ENCODE data around the gene NFIA. TPM values are rescaled to one million over a fixed set of nuclear protein-coding genes. Genes with fewer than 3 reads are reported as not detected.

NFIA gene
- total and polyA plus RNA-seq, 2 donors (not counting 1 experiment from before 2014, with no cell fraction given), result 5.4 to 11.0 TPM

GRCh38 chr1:61237147-61237546 is 154.8 kb downstream of the NFIA start:
- no peaks in the 10 kb centered on the region for H4K20me1 ChIP-seq (ENCODE audit: control insufficient read depth, extremely low read depth, insufficient read depth, low read length)
- no peak overlapping the region for H3K4me2 ChIP-seq (ENCODE audit: extremely low read depth, insufficient read depth, low read length)
- no peak overlapping the region for H3K4me3 ChIP-seq (replicated peaks in 1 of 4; ENCODE audit: control extremely low read depth in 1 of 4, insufficient read depth in 1 of 4, low read depth in 3 of 4, low read length in 4 of 4)
- TF ChIP-seq, protein P1, sequence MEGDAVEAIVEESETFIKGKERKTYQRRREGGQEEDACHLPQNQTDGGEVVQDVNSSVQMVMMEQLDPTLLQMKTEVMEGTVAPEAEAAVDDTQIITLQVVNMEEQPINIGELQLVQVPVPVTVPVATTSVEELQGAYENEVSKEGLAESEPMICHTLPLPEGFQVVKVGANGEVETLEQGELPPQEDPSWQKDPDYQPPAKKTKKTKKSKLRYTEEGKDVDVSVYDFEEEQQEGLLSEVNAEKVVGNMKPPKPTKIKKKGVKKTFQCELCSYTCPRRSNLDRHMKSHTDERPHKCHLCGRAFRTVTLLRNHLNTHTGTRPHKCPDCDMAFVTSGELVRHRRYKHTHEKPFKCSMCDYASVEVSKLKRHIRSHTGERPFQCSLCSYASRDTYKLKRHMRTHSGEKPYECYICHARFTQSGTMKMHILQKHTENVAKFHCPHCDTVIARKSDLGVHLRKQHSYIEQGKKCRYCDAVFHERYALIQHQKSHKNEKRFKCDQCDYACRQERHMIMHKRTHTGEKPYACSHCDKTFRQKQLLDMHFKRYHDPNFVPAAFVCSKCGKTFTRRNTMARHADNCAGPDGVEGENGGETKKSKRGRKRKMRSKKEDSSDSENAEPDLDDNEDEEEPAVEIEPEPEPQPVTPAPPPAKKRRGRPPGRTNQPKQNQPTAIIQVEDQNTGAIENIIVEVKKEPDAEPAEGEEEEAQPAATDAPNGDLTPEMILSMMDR (conservative IDR thresholded peaks at IDR 0.05 in 1 of 2, IDR thresholded peaks at IDR 0.05 in 1 of 2; ENCODE audit: low read depth in 1 of 2, low read length in 2 of 2), result no peak
- TF ChIP-seq EZH2 (IDR thresholded peaks at IDR 0.05; ENCODE audit: low read length, missing control alignments), result no peak
- no peak for DNase-seq (ENCODE audit: low read depth in 2 of 2)
- H3K27ac ChIP-seq (ENCODE audit: insufficient read depth, low read length), result no peak overlapping the region
- H3K4me1 ChIP-seq (ENCODE audit: control insufficient read depth, extremely low read depth, insufficient read depth, low read length), result peaks cover 6% of the 10 kb centered on the region
- H3K9ac ChIP-seq (ENCODE audit: insufficient read depth, low read length), result no peak overlapping the region
- no peaks in the 10 kb centered on the region for H3K79me2 ChIP-seq (ENCODE audit: control insufficient read depth, insufficient read depth, low read length)
- H2AFZ ChIP-seq (ENCODE audit: low read length), result no peak overlapping the region
- no peaks in the 10 kb centered on the region for H3K9me3 ChIP-seq (ENCODE audit: control insufficient read depth, insufficient read depth, low read depth, low read length)
- no peaks in the 10 kb centered on the region for H3K36me3 ChIP-seq (ENCODE audit: control insufficient read depth, insufficient read depth, low read length)
- no peaks in the 10 kb centered on the region for H3K27me3 ChIP-seq (ENCODE audit: control insufficient read depth, insufficient read depth, low read length)

DNA sequence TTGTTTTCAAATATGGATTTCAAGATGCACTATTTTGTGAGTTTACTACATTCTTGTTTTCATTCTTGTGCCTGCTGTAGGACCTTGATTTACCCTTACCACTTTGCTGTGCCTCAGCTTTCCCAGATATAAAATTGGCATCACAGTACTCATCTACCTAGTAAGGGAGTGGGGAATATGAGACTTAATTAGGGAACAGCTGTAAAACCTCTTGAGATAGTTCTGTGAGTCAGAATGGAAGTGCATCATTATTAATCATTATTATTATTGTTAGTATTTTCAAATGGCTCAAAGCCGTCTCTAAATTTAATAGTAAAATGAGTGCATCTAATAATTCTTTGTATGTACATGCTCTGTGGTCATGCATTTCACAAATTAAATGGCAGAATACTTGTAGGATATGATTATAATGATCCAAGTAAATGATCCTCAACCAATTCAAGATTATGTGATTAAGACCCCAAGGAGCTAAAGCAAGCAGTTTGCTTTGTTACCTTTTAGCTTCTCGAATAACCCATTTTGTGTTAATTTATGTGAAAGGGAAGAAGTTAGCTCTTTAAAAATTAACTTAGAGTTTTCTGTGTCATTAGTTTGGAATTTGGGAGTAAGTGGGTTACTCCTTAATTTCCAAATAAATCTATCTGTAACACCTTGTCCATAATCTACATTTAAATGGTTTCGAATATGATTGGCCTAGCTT is 155.4 kb downstream of the NFIA start:
- H3K4me2 ChIP-seq (ENCODE audit: extremely low read depth, insufficient read depth, low read length), result no peak overlapping the region
- no peak for DNase-seq (ENCODE audit: low read depth in 2 of 2)
- H2AFZ ChIP-seq (ENCODE audit: low read length), result no peak overlapping the region
- H3K4me1 ChIP-seq (ENCODE audit: control insufficient read depth, extremely low read depth, insufficient read depth, low read length), result peaks cover 6% of the 10 kb centered on the region
- H3K4me3 ChIP-seq (replicated peaks in 1 of 4; ENCODE audit: control extremely low read depth in 1 of 4, insufficient read depth in 1 of 4, low read depth in 3 of 4, low read length in 4 of 4), result no peak overlapping the region
- no peaks in the 10 kb centered on the region for H3K36me3 ChIP-seq (ENCODE audit: control insufficient read depth, insufficient read depth, low read length)
- no peaks in the 10 kb centered on the region for H3K9me3 ChIP-seq (ENCODE audit: control insufficient read depth, insufficient read depth, low read depth, low read length)
- H3K9ac ChIP-seq (ENCODE audit: insufficient read depth, low read length), result no peak overlapping the region
- H3K27ac ChIP-seq (ENCODE audit: insufficient read depth, low read length), result no peak overlapping the region
- H4K20me1 ChIP-seq (ENCODE audit: control insufficient read depth, extremely low read depth, insufficient read depth, low read length), result no peaks in the 10 kb centered on the region
- TF ChIP-seq, protein P1 (conservative IDR thresholded peaks at IDR 0.05 in 1 of 2, IDR thresholded peaks at IDR 0.05 in 1 of 2; ENCODE audit: low read depth in 1 of 2, low read length in 2 of 2), result no peak
- no peak for TF ChIP-seq EZH2 (IDR thresholded peaks at IDR 0.05; ENCODE audit: low read length, missing control alignments)
- H3K27me3 ChIP-seq (ENCODE audit: control insufficient read depth, insufficient read depth, low read length), result no peaks in the 10 kb centered on the region
- H3K79me2 ChIP-seq (ENCODE audit: control insufficient read depth, insufficient read depth, low read length), result no peaks in the 10 kb centered on the region

GRCh38 chr1:61238359-61238665 is 156.0 kb downstream of the NFIA start:
- no peak overlapping the region for H2AFZ ChIP-seq (ENCODE audit: low read length)

More at GRCh38 chr1:61238359-61238665, 156.0 kb downstream of the NFIA start:
- H4K20me1 ChIP-seq (ENCODE audit: control insufficient read depth, extremely low read depth, insufficient read depth, low read length), result no peaks in the 10 kb centered on the region
- H3K9me3 ChIP-seq (ENCODE audit: control insufficient read depth, insufficient read depth, low read depth, low read length), result no peaks in the 10 kb centered on the region
- H3K4me1 ChIP-seq (ENCODE audit: control insufficient read depth, extremely low read depth, insufficient read depth, low read length), result peaks cover 6% of the 10 kb centered on the region
- DNase-seq (ENCODE audit: low read depth in 2 of 2), result no peak
- TF ChIP-seq EZH2 (IDR thresholded peaks at IDR 0.05; ENCODE audit: low read length, missing control alignments), result no peak
- TF ChIP-seq, protein P1 (conservative IDR thresholded peaks at IDR 0.05 in 1 of 2, IDR thresholded peaks at IDR 0.05 in 1 of 2; ENCODE audit: low read depth in 1 of 2, low read length in 2 of 2), result no peak
- H3K27me3 ChIP-seq (ENCODE audit: control insufficient read depth, insufficient read depth, low read length), result no peaks in the 10 kb centered on the region
- H3K79me2 ChIP-seq (ENCODE audit: control insufficient read depth, insufficient read depth, low read length), result no peaks in the 10 kb centered on the region
- H3K4me2 ChIP-seq (ENCODE audit: extremely low read depth, insufficient read depth, low read length), result no peak overlapping the region
- no peaks in the 10 kb centered on the region for H3K36me3 ChIP-seq (ENCODE audit: control insufficient read depth, insufficient read depth, low read length)
- no peak overlapping the region for H3K27ac ChIP-seq (ENCODE audit: insufficient read depth, low read length)
- H3K9ac ChIP-seq (ENCODE audit: insufficient read depth, low read length), result no peak overlapping the region
- H3K4me3 ChIP-seq (replicated peaks in 1 of 4; ENCODE audit: control extremely low read depth in 1 of 4, insufficient read depth in 1 of 4, low read depth in 3 of 4, low read length in 4 of 4), result no peak overlapping the region

Measured in fibroblast of lung (primary cell).